AML-193 (cell line): ENCODE measurements around the gene TLL2.
A peak's percentile ranks its signal among the peaks of the same experiment; 100 is the strongest.

Source experiments
- DNase-seq, 2 experiments: peaks; one replicate each; lab custom pipeline; 2025; lab: John Stamatoyannopoulos, UW

The TLL2 gene

DNA sequence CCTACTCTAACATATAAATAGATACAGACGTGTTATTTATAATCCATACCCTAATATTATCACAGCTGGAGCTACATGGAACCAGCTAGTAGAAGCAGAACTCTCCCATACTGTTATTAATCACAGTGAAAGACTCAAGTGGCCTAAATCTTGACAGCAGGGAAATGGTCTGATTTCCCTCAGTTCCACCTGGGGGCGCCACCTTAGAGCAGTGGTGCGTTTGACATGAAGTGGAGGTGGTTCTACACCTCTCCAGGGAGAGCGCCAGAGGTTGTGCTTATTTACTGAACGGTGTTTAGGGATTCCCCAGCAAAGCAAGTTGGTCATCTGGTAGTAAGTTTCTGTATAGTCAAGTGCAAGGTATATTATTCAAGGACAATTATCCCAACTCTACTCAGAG is 191.9 kb downstream of the TLL2 start:
- no peak for DNase-seq

- DNase-seq, result no peak
Measured at GRCh38 chr10:96319754-96320474, 193.8 kb downstream of the TLL2 start.

DNA sequence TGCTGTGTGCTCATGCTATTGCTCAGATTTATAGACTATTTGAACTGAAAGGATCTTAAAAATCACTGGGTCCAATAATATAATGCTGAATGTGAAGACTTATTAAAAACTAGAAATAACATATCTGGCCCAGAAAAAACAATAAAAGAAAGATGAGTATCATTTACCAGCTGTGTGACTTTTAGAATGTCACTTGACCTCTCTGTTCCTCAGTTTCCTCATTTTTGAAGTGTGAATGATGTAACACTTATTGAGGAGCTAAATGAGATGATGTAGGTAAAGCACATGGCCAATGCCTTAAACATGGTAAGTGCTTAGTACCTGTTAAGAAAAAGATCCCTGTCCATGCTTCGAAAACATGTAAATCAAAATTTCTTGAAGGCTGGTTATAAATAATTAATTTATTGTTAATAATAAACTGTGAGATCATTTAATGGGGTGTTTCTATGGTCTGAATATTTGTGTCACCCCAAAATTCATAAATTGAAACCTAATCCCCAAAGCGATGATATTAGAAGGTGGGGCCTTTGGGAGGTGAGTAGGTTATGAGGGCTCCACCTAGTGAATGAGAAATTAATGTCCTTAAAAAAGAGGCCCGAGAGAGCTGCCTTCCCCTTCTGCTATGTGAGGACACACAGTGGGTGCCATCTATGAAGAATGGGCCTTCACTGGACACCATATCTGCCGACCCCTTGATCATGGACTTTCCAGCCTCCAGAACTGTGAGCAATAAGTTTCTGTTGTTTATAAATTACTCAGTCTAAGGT is 196.5 kb downstream of the TLL2 start:
- DNase-seq, result peak in 1 of 2 experiments; percentile 14
